A673 (cell line): ENCODE measurements around the gene LRRC42. TPM values are rescaled to one million over a fixed set of nuclear protein-coding genes. Genes with fewer than 3 reads are reported as not detected.

Experiments
- BruUV-seq: library from RNA; stranded (reverse); fragments of 400-500 nt; replicated peaks from 2 replicates; lab custom pipeline; 2021; lab: Mats Ljungman, UMichigan
- CTCF ChIA-PET: fragments of 300-600 bp; sonication (Branson Sonifier 250); formaldehyde crosslinking; loops from one replicate; lab custom pipeline; 2022; ENCODE audit warnings: antibody characterized with exemption; lab: Charles Lee
- POLR2A ChIA-PET: fragments of 300-600 bp; sonication (Branson Sonifier 250); formaldehyde crosslinking; loops from one replicate; lab custom pipeline; 2022; ENCODE audit warnings: antibody characterized with exemption; ENCODE audit not compliant: low non-redundant PET; lab: Charles Lee
- DNase-seq: peaks from one replicate; pipeline ENCODE4 v3.0.0-alpha.2; 2015; ENCODE audit warnings: low spot score
- H3K27ac ChIP-seq: fragments of 200-600 bp; sonication (generic); 2 replicates; pipeline ENCODE4 v1.5.1; 2016; ENCODE audit warnings: mixed run types, low read depth, mild to moderate bottlenecking, mixed read lengths, antibody characterized with exemption, low read length; ENCODE audit not compliant: poor library complexity, severe bottlenecking
- H3K27me3 ChIP-seq: fragments of 200-600 bp; sonication (generic); replicated peaks from 2 replicates; pipeline ENCODE4 v1.6.1; 2017; ENCODE audit warnings: mixed run types, low read depth, mild to moderate bottlenecking, mixed read lengths, antibody characterized with exemption, low read length; ENCODE audit not compliant: insufficient read depth, poor library complexity
- H3K36me3 ChIP-seq: fragments of 200-600 bp; sonication (generic); 2 replicates; pipeline ENCODE4 v1.6.1; 2016; ENCODE audit warnings: mixed run types, mild to moderate bottlenecking, mixed read lengths, antibody characterized with exemption, low read length; ENCODE audit not compliant: insufficient read depth, poor library complexity, severe bottlenecking
- H3K4me1 ChIP-seq: fragments of 200-600 bp; sonication (generic); 2 replicates; pipeline ENCODE4 v1.6.1; 2017; ENCODE audit warnings: mixed run types, mild to moderate bottlenecking, mixed read lengths, antibody characterized with exemption, low read length; ENCODE audit not compliant: insufficient read depth, poor library complexity, severe bottlenecking
- H3K4me3 ChIP-seq: fragments of 200-600 bp; sonication (generic); 2 replicates; pipeline ENCODE4 v1.5.1; 2016; ENCODE audit warnings: low read depth, mixed run types, mild to moderate bottlenecking, mixed read lengths, low read length; ENCODE audit not compliant: poor library complexity, severe bottlenecking
- H3K9me3 ChIP-seq: fragments of 200-600 bp; sonication (generic); 2 replicates; pipeline ENCODE4 v1.6.1; 2016; ENCODE audit warnings: mixed run types, low read depth, mild to moderate bottlenecking, mixed read lengths, antibody characterized with exemption, low read length; ENCODE audit not compliant: poor library complexity, severe bottlenecking
- CTCF ChIP-seq: fragments of 300-800, 200-600 bp; sonication (generic); conservative IDR thresholded peaks from 2 replicates; pipeline ENCODE4 v1.5.1; 2017; ENCODE audit warnings: low read depth, mild to moderate bottlenecking, antibody characterized with exemption, low read length, moderate library complexity, mixed read lengths
- EZH2 ChIP-seq: fragments of 200-600 bp; sonication (generic); IDR thresholded peaks from 2 replicates; pipeline ENCODE4 v1.6.1; 2017; ENCODE audit warnings: borderline replicate concordance, low read depth, mild to moderate bottlenecking, mixed read lengths, antibody characterized with exemption, low read length; ENCODE audit not compliant: poor library complexity, severe bottlenecking
- intact Hi-C: fragments of 100-400 bp; cut with micrococcal nuclease; formaldehyde crosslinking; loops from one replicate; pipeline ENCODE4 v1.10.0; 2022; ENCODE audit not compliant: unreplicated experiment
- total RNA-seq: library from RNA; stranded (reverse); gene quantifications from 2 replicates; pipeline ENCODE4 v1.2.3, GENCODE V29; 2021

The LRRC42 gene
- total RNA-seq, 1 experiment from 2014 or later, result 25.8 TPM

GRCh38 chr1:53919675-53920066 lies 26.5 kb upstream of the LRRC42 start:
- H3K4me1 ChIP-seq, result no peaks in the 10 kb centered on the region
- DNase-seq, result no peak
- intact Hi-C loops, result no loop called here
- POLR2A ChIA-PET, result no interaction called here
- no peaks in the 10 kb centered on the region for H3K36me3 ChIP-seq
- no TSS peak for BruUV-seq
- H3K27ac ChIP-seq, result no peak overlapping the region
- no peak for TF ChIP-seq CTCF
- no peak for TF ChIP-seq EZH2
- H3K4me3 ChIP-seq, result no peak overlapping the region
- H3K9me3 ChIP-seq, result no peaks in the 10 kb centered on the region
- H3K27me3 ChIP-seq, result no peaks in the 10 kb centered on the region
- CTCF ChIA-PET, result no interaction called here

GRCh38 chr1:53927376-53927881 lies 18.7 kb upstream of the LRRC42 start:
- CTCF ChIA-PET, result no interaction called here

GRCh38 chr1:53929246-53929960 lies 16.7 kb upstream of the LRRC42 start:
- ChIA-PET POLR2A (no interaction called here), CTCF (no interaction called here)
- Histone ChIP-seq H3K9me3 (peaks cover 1% of the 10 kb centered on the region), H3K36me3 (peaks cover 14% of the 10 kb centered on the region), H3K27ac (no peak overlapping the region), H3K4me1 (no peaks in the 10 kb centered on the region), H3K4me3 (no peak overlapping the region), H3K27me3 (no peaks in the 10 kb centered on the region)
- no peak for TF ChIP-seq EZH2
- no peak for TF ChIP-seq CTCF
- intact Hi-C loops, result no loop called here
- BruUV-seq, result no TSS peak
- no peak for DNase-seq

More at GRCh38 chr1:53927376-53927881, 18.7 kb upstream of the LRRC42 start:
- Histone ChIP-seq H3K27ac (no peak overlapping the region), H3K9me3 (no peaks in the 10 kb centered on the region), H3K4me1 (no peaks in the 10 kb centered on the region), H3K27me3 (no peaks in the 10 kb centered on the region), H3K36me3 (peaks cover 7% of the 10 kb centered on the region), H3K4me3 (no peak overlapping the region)
- no peak for DNase-seq
- BruUV-seq, result no TSS peak
- no peak for TF ChIP-seq CTCF
- TF ChIP-seq EZH2, result no peak
- POLR2A ChIA-PET, result no interaction called here
- intact Hi-C loops, result no loop called here
